ENCODE measurements around the gene MOCS2.

MOCS2 gene, protein sequence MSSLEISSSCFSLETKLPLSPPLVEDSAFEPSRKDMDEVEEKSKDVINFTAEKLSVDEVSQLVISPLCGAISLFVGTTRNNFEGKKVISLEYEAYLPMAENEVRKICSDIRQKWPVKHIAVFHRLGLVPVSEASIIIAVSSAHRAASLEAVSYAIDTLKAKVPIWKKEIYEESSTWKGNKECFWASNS

DNA sequence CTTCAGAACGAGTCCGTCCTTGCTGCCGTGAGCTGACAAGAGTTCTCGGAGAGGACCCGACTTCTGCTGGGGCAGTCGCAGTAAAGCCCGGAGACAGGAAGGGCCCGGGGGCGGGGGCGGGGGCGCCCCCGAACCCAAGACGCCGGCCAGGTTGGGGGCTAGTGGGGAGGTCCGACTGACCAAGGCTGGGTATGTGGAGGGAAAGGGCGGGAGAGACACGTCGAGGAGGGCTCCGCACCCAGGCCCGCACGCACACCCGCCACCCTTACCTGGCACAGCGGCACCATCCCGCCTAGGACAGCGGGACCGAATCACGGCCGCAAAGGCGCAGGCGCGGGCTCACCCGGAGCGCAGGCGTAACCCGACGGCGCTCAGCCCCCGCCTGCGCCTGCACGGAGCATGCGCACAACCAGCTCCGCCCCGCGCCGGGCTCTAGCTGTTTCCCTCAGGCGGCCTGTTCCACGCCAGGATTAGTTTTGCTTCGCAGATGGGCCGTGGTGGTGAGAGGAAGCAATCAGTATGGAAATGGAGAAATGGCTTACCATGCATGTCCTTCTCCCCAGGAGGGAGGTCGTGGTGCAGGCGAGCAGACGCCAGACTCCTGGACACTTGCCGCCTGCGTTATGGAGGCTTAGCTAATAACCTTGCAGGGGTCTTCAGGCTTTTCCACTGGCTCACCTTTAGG lies at the start of gene MOCS2:
Gene MOCS2 (minus strand): TSS at position 315 of the 685 bp plus-strand sequence. CDS start 2,583 bp downstream, outside the sequence.
- DNase-seq (ENCODE audit: low read depth), result peak; percentile 46
- TF ChIP-seq, protein P1, sequence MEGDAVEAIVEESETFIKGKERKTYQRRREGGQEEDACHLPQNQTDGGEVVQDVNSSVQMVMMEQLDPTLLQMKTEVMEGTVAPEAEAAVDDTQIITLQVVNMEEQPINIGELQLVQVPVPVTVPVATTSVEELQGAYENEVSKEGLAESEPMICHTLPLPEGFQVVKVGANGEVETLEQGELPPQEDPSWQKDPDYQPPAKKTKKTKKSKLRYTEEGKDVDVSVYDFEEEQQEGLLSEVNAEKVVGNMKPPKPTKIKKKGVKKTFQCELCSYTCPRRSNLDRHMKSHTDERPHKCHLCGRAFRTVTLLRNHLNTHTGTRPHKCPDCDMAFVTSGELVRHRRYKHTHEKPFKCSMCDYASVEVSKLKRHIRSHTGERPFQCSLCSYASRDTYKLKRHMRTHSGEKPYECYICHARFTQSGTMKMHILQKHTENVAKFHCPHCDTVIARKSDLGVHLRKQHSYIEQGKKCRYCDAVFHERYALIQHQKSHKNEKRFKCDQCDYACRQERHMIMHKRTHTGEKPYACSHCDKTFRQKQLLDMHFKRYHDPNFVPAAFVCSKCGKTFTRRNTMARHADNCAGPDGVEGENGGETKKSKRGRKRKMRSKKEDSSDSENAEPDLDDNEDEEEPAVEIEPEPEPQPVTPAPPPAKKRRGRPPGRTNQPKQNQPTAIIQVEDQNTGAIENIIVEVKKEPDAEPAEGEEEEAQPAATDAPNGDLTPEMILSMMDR (IDR thresholded peaks at IDR 0.05; ENCODE audit: control insufficient read depth, insufficient read depth, low read depth, low read length, missing control alignments), result no peak
- peak within 1 kb of the TSS; percentile 77 for H3K4me3 ChIP-seq (ENCODE audit: control insufficient read depth, low read depth, low read length)

DNA sequence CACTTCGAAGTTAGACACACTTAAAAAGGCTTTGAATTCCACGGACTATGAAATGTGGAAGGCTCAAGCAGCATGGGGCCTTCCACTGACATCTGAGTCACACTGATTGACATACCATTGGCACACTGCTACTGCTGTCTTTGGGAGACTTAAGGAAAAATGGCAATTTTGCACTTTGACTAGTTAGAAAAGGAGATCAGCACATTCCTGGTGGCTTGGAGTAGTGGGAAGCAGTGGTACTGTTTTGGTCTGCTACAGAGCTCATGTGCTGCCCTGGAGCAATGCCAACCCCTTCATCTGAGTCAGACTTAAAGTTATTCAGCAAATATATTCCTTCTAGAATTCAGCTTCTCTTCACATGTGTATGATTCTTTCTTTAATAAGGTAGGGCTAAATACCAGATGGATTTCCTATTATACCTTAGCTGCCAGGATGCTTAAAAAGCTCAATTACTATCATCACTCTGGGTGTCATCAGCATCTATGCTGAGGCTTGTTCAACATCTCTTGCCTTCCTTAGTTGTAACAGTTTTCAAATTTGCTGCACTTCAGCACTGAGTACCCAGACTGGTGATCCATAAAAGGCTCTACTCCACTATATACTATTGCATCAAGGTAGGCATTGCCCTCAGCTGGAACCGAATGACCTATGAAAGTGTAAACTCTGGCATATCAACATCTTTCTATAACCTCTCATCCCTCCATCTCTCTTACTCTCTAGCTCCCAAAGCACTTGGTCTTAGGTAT lies 42.3 kb upstream of the MOCS2 start:
- H3K4me3 ChIP-seq (ENCODE audit: control insufficient read depth, low read depth, low read length), result no peak overlapping the region
- TF ChIP-seq, protein P1 (IDR thresholded peaks at IDR 0.05; ENCODE audit: control insufficient read depth, insufficient read depth, low read depth, low read length, missing control alignments), result no peak
- DNase-seq (ENCODE audit: low read depth), result peak; percentile 61

DNA sequence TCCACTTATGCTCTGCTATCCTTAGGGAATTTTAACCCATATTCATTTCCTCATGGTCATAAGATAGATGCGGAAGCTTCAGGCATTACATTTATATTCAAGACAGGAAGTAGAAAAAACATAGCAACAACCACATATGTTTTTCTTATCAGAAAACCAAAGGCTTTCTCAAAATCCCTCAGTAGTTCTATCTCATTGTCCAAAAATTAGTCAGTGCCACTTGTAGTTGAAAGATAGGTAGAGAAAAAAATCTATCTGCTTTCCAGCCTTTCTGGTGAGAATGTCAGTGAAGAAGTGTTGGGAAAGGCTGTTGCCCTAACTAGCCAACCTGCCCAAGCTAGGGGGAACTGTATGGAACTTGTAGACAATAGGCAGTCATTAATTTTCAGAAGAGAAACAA lies 23.5 kb upstream of the MOCS2 start:
- H3K4me3 ChIP-seq (ENCODE audit: control insufficient read depth, low read depth, low read length), result no peak overlapping the region
- DNase-seq (ENCODE audit: low read depth), result no peak
- TF ChIP-seq, protein P1 (IDR thresholded peaks at IDR 0.05; ENCODE audit: control insufficient read depth, insufficient read depth, low read depth, low read length, missing control alignments), result no peak

DNA sequence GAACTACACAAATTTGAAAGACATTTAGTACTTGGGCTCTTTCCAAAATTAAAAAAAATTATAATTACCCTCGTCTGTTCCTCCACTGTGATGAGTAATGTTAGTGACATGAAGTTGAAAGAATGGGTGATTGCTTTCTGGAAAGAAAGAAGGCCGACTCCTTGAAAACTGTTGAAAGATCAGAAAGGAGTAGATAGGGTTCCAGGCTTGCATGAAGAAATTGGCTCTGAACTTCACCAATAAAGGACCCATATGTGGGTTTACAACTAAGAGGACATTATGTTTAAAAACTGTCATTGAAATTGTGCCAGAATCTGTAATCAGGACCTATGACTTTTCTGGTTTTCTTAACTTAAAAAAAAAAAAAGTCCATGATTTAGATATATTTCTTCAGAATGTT lies 20.7 kb upstream of the MOCS2 start:
- no peak overlapping the region for H3K4me3 ChIP-seq (ENCODE audit: control insufficient read depth, low read depth, low read length)
- TF ChIP-seq, protein P1 (IDR thresholded peaks at IDR 0.05; ENCODE audit: control insufficient read depth, insufficient read depth, low read depth, low read length, missing control alignments), result no peak
- DNase-seq (ENCODE audit: low read depth), result no peak

DNA sequence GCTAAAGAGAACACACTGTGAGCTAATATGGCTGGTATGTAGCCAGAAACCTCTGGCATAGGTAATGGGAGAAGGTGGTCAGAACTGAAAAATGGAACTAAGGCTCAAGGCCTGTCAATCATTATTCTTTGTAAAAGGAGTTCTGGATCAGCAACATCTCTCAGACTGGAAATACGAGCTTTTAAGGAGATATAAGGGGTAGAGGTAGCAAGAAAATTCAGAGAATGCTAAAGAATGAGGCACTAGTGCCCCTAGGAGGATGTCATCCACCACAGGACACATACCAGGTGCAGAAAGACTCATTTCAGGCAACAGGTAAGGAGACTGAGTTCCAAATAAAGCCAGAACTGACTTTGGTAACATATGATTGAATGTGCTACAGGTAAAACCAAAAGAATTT lies 18.9 kb upstream of the MOCS2 start:
- H3K4me3 ChIP-seq (ENCODE audit: control insufficient read depth, low read depth, low read length), result no peak overlapping the region
- DNase-seq (ENCODE audit: low read depth), result no peak
- TF ChIP-seq, protein P1 (IDR thresholded peaks at IDR 0.05; ENCODE audit: control insufficient read depth, insufficient read depth, low read depth, low read length, missing control alignments), result no peak

DNA sequence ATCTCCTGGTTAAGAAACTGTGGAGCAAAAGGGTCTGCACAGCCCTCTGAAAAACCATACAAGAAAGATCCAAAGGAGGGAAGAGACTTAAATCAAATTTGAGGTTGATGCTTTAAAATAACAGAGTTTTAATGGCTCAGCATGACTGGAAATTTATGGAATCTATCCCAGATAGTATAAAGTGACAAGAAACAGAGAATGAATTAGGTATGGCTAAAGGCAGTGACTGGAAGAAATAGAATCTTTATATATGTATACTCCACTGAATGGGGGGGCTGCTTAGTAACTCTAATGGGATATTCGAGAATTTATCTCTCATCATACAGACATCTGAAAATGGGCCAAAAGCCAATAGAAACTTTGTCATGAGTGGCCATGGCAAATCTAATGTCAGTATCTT lies 17.6 kb upstream of the MOCS2 start:
- no peak overlapping the region for H3K4me3 ChIP-seq (ENCODE audit: control insufficient read depth, low read depth, low read length)
- TF ChIP-seq, protein P1 (IDR thresholded peaks at IDR 0.05; ENCODE audit: control insufficient read depth, insufficient read depth, low read depth, low read length, missing control alignments), result no peak
- no peak for DNase-seq (ENCODE audit: low read depth)

All from AG09309 (cell line).